Astrocyte of the cerebellum (primary cell): ENCODE results near the gene PPP4R1.
A peak's percentile ranks its signal among the peaks of the same experiment; 100 is the strongest.

Experiments
- DNase-seq: peaks from one replicate; pipeline ENCODE4 v3.0.0-alpha.2; 2011; ENCODE audit warnings: low read depth
- H3K4me3 ChIP-seq: 2 replicates; pipeline ENCODE4 v1.5.1; 2011; ENCODE audit warnings: mild to moderate bottlenecking, low read depth, low read length, moderate library complexity
- in situ Hi-C: cut with HindIII; loops from 2 replicates; pipeline ENCODE4 v1.10.0; 2017; ENCODE audit warnings: low sequenced_read_pairs
- TF ChIP-seq, protein P1 (sequence below): IDR thresholded peaks from 2 replicates; pipeline ENCODE4 v1.5.1; 2012; ENCODE audit warnings: low read length, low read depth, moderate library complexity, mild to moderate bottlenecking; ENCODE audit errors: missing control alignments

PPP4R1 gene

DNA sequence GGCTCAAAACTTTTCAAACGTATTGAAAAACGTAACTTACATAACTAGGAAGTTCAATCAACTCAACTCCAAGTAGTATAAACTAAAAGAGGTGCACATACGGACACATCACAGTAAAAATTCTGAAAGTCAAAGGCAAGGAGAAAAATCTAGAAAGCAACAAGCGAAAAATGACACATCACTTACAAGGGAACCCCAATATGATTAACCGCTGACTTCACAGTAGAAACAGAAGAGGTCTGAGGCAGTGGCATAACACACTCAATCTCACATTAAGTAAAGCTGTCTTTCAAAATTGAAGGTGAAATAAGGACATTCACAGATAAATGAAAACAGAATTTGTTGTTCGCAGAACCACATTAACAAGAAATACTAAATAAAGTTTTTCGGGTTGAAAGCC is 32.7 kb downstream of the PPP4R1 start:
- no peak overlapping the region for H3K4me3 ChIP-seq
- in situ Hi-C loops = no loop called here
- DNase-seq = no peak
- TF ChIP-seq, protein P1, sequence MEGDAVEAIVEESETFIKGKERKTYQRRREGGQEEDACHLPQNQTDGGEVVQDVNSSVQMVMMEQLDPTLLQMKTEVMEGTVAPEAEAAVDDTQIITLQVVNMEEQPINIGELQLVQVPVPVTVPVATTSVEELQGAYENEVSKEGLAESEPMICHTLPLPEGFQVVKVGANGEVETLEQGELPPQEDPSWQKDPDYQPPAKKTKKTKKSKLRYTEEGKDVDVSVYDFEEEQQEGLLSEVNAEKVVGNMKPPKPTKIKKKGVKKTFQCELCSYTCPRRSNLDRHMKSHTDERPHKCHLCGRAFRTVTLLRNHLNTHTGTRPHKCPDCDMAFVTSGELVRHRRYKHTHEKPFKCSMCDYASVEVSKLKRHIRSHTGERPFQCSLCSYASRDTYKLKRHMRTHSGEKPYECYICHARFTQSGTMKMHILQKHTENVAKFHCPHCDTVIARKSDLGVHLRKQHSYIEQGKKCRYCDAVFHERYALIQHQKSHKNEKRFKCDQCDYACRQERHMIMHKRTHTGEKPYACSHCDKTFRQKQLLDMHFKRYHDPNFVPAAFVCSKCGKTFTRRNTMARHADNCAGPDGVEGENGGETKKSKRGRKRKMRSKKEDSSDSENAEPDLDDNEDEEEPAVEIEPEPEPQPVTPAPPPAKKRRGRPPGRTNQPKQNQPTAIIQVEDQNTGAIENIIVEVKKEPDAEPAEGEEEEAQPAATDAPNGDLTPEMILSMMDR = no peak

- no peak for DNase-seq
- H3K4me3 ChIP-seq = no peak overlapping the region
- TF ChIP-seq, protein P1 = no peak
- in situ Hi-C loops = loop anchor here (5.0 kb wide), 1 partner anchor 84 kb away; no protein-coding TSS in a partner anchor
These were observed 36.1 kb downstream of the PPP4R1 start for GRCh38 chr18:9578306-9578705.

GRCh38 chr18:9577361-9577760 is 37.0 kb downstream of the PPP4R1 start:
- TF ChIP-seq, protein P1 = no peak
- no peak overlapping the region for H3K4me3 ChIP-seq
- in situ Hi-C loops = loop anchor here (5.0 kb wide), 1 partner anchor 85 kb away; no protein-coding TSS in a partner anchor
- DNase-seq = no peak

DNA sequence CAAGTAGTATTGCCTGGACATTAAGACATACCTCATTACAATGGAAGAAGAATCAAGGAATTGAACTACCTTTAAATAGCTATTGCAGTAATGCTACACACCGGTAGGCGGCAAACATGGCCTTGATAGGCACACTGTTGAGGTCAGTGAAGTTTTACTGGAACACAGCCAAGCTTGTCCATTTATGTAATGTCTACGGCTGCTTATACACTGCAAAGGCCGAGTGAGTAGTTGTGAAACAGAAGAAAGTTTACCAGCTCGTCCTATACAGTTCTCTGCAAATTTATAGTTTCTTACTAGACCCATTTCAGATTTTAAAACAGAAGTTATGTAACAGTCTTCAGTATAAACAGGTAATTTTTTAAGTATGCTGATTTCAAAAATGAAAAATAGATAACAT is 38.8 kb downstream of the PPP4R1 start:
- TF ChIP-seq, protein P1 = peak; percentile 89
- DNase-seq = peak; percentile 95
- no peak overlapping the region for H3K4me3 ChIP-seq
- in situ Hi-C loops = loop anchor here (5.0 kb wide), 1 partner anchor 87 kb away; no protein-coding TSS in a partner anchor

GRCh38 chr18:9574473-9575115 is 39.8 kb downstream of the PPP4R1 start:
- TF ChIP-seq, protein P1 = no peak
- no peak overlapping the region for H3K4me3 ChIP-seq
- DNase-seq = no peak
- in situ Hi-C loops = loop anchor here (5.0 kb wide), 1 partner anchor 88 kb away; no protein-coding TSS in a partner anchor

DNA sequence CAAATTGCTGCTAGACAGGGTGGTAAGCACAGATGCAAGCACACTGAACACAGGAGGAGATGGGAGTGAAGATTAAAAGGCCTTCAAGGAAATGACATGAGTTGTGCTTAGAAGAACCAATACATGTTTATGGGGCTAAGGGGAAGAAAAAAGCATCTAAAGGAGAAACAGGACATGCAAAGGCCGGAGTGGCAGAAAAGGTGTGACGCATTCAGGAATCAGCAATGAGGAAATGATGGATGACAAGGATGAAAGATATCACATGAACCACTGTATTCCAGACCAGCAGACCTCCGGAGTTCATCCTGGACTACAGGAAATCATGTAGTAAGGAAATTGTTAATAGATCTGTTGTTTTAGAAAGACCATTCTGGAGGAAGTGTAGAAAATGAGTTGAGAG is 42.8 kb downstream of the PPP4R1 start:
- DNase-seq = no peak
- in situ Hi-C loops = no loop called here
- H3K4me3 ChIP-seq = no peak overlapping the region
- TF ChIP-seq, protein P1 = no peak
